ENCODE data around the gene NTNG1.

Gene NTNG1

GRCh38 chr1:107264561-107264960 is 123.7 kb downstream of the NTNG1 start:
- DNase-seq, result no peak

DNA sequence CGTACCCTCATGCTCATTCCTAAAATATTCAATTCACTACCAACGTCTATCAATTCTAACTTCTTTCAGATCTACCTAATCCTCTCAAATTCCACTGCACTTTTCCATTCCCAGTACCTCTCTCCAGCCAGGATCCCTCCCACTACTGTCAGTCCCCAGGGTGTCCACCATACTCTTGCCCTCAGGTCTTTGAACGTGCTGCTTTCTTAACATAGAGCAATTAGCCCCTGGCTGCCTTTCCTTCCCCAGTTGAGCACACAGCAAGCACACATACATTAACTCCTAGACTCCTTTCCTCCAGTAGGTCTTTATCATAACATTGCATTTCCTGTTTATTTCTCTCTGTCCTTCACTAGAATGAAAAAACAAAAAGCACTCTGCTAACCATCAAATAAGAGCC is 126.7 kb downstream of the NTNG1 start:
- no peak for DNase-seq

DNA sequence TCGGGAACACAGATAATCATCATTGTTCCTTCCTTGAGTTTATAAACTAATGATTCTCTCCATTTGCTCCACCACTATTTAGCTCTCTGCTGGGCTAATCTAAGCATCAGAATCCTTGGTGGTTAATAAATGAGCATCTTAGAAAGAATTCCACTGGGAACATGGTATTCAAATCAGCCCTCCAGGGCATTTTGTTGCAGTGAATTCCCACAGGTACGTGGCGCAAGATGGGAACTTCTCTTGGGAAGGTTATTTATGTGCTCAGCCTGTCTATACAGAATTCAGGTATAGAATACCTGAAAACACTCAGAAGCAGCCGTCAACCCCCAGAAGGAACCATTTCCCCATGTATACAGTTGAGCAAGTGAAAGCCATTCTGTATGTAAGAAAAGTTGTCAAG is 131.5 kb downstream of the NTNG1 start:
- no peak for DNase-seq

DNA sequence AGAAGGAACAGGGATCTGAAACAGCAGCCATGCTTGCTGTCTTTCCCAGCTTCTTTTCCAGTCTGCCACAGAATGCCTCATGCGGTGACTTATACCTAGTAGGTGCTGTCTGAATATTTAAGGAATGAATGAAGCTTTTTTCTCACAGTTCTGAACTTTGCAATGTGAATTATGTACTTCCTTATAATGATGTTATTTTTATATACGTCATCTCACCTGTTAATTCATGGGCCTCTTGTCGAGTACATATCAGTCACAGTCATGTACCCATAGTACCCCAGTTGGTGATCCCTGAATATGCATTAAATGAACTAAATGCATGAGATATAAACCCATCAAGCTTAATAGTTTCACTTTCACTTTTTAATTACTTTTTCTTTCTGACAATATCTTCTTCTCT is 132.7 kb downstream of the NTNG1 start:
- no peak for DNase-seq

- DNase-seq, result no peak
These were observed 133.4 kb downstream of the NTNG1 start for GRCh38 chr1:107274227-107274626.

GRCh38 chr1:107276247-107276646 is 135.4 kb downstream of the NTNG1 start:
- DNase-seq, result no peak

DNA sequence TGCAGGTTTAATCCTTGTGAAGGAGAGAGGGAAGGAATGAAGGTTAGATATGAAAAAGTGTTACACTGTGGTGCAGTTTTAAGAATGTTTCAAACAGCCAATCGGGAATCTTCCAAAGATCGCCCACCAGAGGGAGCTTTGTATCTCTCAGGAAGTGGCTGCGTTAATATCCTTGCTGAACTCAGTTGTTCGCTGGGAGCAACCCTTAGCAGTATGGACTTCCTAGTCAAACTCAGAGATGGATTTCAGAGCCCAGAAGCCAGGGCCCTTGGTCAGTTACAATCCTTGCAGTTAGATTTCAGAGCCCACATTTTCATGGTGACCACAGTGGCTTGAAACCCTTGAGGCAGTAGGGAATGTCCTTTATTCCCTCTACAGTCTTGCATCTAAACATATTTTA is 136.2 kb downstream of the NTNG1 start:
- DNase-seq, result no peak

DNA sequence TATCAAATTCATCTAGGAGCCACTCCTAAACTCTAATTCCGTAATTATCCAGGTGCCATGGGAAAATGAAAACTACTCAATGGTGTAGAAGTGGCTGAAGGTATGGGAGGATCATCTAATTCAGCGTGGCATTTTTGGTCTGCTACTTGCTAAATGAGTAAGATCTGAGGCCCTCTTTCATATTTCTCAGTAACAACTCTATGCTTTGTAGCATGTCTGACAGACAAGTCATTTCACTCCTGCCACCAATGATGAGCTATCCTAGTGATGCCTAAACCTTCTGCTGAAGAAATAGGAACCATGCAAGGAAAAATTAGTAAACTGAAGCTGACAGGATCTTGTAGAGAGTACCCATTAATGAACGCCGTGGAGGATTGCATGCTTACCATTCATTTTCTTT is 145.3 kb downstream of the NTNG1 start:
- DNase-seq, result no peak

DNA sequence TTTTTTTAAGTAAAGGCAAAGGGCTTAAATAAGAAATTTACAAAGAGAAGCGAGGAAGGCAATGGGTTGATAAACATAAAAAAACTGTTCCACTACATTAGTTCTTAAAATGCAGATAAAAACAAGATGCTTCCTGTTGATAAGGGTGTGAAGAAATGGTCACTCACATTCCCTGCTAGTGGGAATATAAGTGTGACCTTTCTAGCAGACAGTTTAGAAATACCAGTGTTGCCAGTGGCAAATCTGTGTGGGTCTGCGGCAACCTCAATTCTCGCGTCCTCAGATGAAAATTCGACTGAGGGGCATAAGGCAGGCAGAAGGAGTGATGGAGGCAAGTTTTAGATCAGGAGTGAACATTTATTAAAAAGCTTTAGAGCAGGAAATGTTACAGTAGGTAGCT is 151.1 kb downstream of the NTNG1 start:
- DNase-seq, result no peak

DNA sequence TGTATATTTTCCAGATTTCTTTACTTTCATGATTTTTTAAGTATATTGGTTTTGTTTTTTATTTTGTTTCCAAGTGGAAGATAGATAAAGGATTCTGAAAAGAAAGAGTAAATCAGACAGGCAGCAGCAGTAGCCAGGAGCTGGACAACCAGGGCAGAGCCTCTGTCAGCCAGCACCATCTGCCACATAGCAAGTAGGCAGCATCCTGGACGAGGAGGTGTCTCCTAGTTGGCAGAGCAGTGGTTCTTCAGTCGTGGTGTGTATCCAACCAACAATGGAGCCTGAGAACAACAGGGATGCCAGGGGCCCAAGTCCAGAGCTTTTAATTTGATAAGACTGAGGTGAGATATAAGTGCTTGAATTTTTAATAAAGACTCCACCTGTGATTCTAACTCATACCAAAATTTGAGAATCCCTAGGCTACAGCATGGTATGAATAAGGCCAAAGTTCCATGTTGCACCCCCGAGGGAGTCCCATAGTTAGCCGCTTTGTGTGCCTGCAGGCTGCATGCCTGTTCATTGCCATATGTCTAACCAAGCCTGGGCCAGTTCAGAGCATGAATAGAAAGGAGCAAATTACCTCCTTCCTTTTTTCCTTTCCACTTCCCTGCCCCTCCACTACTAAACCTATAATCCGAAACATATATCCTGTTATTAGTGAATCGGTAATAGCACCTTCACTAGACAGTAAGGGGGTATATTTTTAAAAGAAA is 153.2 kb downstream of the NTNG1 start:
- no peak for DNase-seq

- DNase-seq, result no peak
These were observed 153.8 kb downstream of the NTNG1 start for GRCh38 chr1:107294686-107295085.

DNA sequence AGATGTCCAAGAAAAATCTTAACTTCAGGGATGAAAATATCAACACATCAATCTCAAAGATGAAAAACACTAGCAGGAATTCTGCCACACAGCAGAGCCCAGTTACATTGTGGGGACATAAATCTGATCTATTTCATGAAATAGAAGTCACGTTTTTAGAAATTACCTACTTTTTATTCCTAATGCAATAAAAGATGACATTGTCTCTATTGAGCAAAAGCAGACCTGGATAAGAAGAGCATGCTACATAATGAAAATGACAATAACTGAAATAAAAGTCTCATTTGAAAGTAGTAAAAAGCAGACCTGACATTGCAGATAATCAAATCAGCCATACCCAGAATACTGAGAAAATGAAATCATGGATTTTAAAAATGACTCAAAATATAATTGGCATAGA is 156.8 kb downstream of the NTNG1 start:
- no peak for DNase-seq

DNA sequence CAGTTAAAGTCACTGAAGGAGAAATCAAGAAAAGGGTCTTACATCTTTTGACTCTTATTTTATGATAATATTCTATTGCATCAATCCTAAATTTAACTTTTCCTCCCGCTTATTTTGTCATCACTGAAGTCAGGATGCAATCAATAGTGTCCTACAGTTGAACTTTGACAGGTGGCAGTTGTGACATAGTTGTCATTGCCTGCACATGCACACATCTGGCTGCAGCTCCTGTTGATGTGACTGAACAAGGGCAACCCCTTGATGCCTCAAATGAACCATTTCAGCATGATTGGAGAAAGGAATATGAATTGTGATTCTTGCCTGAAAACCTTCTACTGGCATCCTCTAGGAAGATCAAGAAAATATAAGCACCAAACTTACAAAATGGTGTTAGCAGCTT is 157.7 kb downstream of the NTNG1 start:
- DNase-seq, result no peak

- DNase-seq, result no peak
These were observed 158.7 kb downstream of the NTNG1 start for GRCh38 chr1:107299521-107299920.

DNA sequence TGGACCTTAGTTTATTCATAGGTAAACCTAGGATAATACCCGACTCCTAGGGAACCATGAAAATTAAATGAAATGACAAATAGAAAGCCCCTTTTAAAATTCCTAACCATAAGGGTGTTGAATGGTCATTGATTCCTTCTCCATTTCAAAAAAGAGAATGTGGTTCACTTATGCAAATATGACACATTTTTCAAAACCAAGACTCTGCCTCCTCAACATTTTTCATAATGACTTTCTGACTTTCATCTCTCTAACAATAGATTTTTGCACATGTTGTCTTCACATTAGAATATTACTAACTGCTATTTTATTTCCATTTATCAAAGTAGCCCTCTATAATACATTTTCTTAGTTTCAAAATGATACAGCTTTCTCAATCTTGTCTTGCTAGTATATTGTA is 169.1 kb downstream of the NTNG1 start:
- DNase-seq, result no peak

GRCh38 chr1:107315652-107316051 is 174.8 kb downstream of the NTNG1 start:
- DNase-seq, result no peak

GRCh38 chr1:107318932-107319331 is 178.1 kb downstream of the NTNG1 start:
- DNase-seq, result no peak

DNA sequence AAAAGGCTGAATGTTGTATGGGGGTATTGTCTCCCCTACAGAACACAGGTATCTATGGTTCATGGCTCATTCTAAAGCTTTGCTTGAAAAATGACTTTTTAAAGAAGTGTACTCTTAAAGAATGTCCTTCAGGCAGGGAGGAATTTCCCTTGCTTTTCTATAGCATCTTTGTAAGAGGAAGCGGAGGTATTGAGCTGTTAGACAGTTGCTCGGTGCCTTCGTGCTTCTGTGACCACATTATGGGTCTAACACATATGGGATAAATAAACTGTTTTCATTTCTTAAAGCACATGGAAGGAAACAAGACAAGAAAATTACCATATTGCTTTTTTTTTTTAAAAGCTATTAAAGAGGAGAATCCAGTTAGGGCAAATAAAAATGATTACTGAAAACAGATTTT is 182.9 kb downstream of the NTNG1 start:
- no peak for DNase-seq

DNA sequence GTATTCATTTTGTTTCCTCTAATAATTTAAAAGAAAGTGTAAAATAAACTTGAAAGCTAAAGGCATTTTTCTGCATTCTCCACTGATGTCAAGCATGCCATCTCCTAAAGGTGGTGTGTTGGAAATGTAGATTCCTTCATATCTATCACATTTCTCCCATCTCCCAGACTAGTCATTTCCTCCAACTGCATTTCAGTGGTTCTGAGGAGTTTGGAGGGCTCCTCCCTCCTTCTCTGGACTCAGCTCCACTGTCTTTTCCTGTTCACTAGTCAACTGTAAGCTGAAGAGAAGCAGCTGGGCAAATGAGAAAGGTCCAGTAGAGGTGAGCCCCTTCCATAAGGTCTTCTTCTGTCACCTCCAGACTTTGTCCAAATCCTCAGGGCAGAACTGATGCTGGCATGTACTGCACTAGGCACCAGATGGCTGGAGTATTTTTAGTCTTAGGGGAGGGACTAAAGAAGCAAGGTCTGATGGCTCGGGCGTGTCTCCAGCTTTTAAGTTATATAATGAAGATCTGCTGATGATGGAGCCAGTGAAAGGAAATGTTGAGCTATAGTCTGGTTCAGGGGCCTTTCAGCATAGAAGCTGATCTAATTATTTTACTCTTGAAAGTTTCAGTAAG is 186.1 kb downstream of the NTNG1 start:
- DNase-seq, result no peak

DNA sequence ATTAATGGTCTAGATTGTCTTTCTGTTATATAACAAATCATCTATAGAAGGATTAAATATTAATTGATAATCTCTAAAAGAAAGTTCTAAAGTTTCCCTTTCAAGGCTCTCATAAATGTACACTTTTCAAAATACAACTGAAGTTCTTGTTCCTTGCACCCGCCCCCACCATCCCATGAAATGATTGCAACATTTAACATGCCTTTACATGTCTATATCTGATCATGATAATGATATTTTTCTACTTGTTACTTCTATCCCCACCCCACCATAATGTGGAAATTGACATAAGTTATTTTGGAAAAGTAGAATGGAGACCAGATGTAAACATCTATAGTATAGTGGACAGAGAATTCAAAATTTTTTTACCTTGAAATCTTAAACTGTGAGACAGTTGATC is 186.6 kb downstream of the NTNG1 start:
- DNase-seq, result no peak

GRCh38 chr1:107328087-107328486 is 187.2 kb downstream of the NTNG1 start:
- DNase-seq, result no peak

GRCh38 chr1:107339775-107340174 is 198.9 kb downstream of the NTNG1 start:
- DNase-seq, result no peak

DNA sequence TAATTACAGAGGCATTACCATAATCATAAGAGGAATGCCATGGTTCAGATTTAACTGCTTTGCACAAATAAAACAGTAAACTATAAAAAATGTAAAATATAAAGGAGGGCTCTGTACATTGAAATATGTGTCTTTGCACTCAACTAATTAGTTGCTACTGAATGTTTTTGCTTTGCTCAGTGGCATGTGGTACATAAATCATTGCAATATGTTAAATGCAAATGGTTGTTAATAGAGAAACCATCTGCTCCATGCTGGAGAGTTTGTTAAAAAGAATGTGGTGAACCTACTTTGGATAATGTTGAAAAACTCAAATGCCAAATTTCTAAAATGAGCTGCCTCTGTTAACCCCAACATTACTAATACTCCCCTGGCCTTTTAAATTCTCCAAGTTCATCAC is 201.5 kb downstream of the NTNG1 start:
- no peak for DNase-seq

DNA sequence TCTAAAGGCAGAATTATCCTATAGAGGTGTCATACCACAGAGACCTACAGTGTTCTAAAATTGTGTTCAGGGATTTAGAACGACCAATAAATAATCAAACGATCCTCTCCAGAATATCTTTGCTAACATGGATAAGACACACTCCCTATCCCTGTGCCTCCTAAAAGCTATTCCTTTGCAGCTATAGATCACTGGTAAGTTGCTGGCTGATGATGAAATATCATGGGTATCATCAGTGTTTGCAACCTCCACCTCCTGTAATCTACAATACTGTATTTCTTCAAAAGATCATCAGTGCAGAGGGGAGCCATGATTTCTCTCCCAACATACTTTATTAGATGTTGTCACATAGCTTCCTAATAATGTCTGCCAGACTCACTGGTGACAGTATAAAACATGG is 201.9 kb downstream of the NTNG1 start:
- no peak for DNase-seq

DNA sequence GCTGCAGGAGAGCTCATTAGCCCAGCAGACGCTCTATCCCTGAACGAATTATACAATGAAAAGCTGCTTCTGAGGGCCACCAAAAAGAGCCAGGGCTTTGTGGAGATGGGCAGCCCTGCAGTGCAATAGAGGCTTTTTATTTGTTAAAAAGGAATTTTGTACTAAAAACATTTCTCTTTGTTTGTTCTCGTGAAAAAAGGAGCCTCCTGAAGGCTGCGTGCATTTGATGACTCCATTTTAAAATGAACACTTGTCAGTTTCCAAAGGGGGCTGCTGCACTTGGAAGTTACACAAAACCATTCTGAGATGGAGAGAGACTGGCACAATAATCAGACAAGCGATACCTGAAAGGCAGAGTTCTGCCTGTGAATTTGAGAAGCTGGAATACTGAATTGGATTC is 202.8 kb downstream of the NTNG1 start:
- DNase-seq, result no peak
